Endothelial cell of umbilical vein (primary cell): ENCODE measurements around the gene B3GNT7. TPM values are rescaled to one million over a fixed set of nuclear protein-coding genes. Genes with fewer than 3 reads are reported as not detected.

Experiments
- BruUV-seq: library from RNA; stranded (reverse); fragments of 400-500 nt; replicated peaks from 2 replicates; lab custom pipeline; 2021; lab: Mats Ljungman, UMichigan
- CTCF ChIA-PET: fragments of 300-600, 350-600 bp; sonication (Branson Sonifier 250); formaldehyde crosslinking; loops from one replicate; lab custom pipeline; 2021; ENCODE audit warnings: antibody characterized with exemption, inconsistent platforms; lab: Charles Lee
- POLR2A ChIA-PET: fragments of 300-600, 350-600 bp; sonication (Branson Sonifier 250); formaldehyde crosslinking; loops from one replicate; lab custom pipeline; 2021; ENCODE audit warnings: antibody characterized with exemption, inconsistent platforms; lab: Charles Lee
- DNase-seq: peaks from one replicate; pipeline ENCODE4 v3.0.0-alpha.2; 2011; ENCODE audit warnings: low read depth, low spot score
- FAIRE-seq: peaks from 2 replicates; lab custom pipeline; 2011; peaks lifted over from hg19 to GRCh38; lab: Jason Lieb, UNC
- H2AFZ ChIP-seq: 2 replicates; pipeline ENCODE4 v1.6.0; 2012; ENCODE audit warnings: low read depth, low read length, control low read depth, inconsistent platforms
- H3K27ac ChIP-seq: 2 replicates; pipeline ENCODE4 v1.5.1; 2011; ENCODE audit warnings: low read depth, mild to moderate bottlenecking, control low read depth, low read length, moderate library complexity; ENCODE audit not compliant: insufficient read depth
- H3K27me3 ChIP-seq, 2 experiments: 2 replicates each; pipeline versions ENCODE4 v1.6.0 to v1.6.1; 2011; ENCODE audit warnings: low read length in 2 of 2, mixed read lengths in 1 of 2; ENCODE audit not compliant: control insufficient read depth in 2 of 2, insufficient read depth in 2 of 2
- H3K36me3 ChIP-seq, 2 experiments: 2 replicates in 1 of 2; 3 replicates in 1 of 2; pipeline ENCODE4 v1.5.1; 2011; ENCODE audit warnings: low read length in 2 of 2, mild to moderate bottlenecking in 1 of 2, moderate library complexity in 1 of 2; ENCODE audit not compliant: control insufficient read depth in 2 of 2, insufficient read depth in 2 of 2; ENCODE audit errors: extremely low read depth in 1 of 2
- H3K4me1 ChIP-seq: 3 replicates; pipeline ENCODE4 v1.5.1; 2011; ENCODE audit warnings: mild to moderate bottlenecking, low read length; ENCODE audit not compliant: control insufficient read depth, insufficient read depth; ENCODE audit errors: extremely low read depth
- H3K4me2 ChIP-seq: 2 replicates; pipeline ENCODE4 v1.6.1; 2011; ENCODE audit warnings: low read length, control low read depth, mixed read lengths; ENCODE audit not compliant: insufficient read depth
- H3K4me3 ChIP-seq, 3 experiments: fragments of 200-600 bp in 1 of 3; sonication (generic), shearing (Covaris generic) in 1 of 3; replicated peaks in 1 of 3; 2 replicates each; pipeline ENCODE4 v1.5.1; 2011 to 2016; ENCODE audit warnings: control low read depth in 3 of 3, low read length in 3 of 3, mild to moderate bottlenecking in 2 of 3, inconsistent platforms in 1 of 3, low read depth in 1 of 3, moderate library complexity in 1 of 3; ENCODE audit not compliant: insufficient read depth in 1 of 3
- H3K79me2 ChIP-seq: 2 replicates; pipeline ENCODE4 v1.6.0; 2012; ENCODE audit warnings: low read length, inconsistent platforms; ENCODE audit not compliant: control insufficient read depth, insufficient read depth
- H3K9ac ChIP-seq: replicated peaks from 2 replicates; pipeline ENCODE3; 2011; ENCODE audit warnings: low read length, control low read depth; ENCODE audit not compliant: insufficient read depth; ENCODE audit errors: extremely low read depth
- H3K9me1 ChIP-seq: replicated peaks from 3 replicates; pipeline ENCODE4 v1.6.0; 2011; ENCODE audit warnings: mild to moderate bottlenecking, low read length; ENCODE audit not compliant: control insufficient read depth, insufficient read depth; ENCODE audit errors: extremely low read depth
- H3K9me3 ChIP-seq: replicated peaks from 2 replicates; pipeline ENCODE4 v1.5.1; 2012; ENCODE audit warnings: low read length, inconsistent platforms; ENCODE audit not compliant: control insufficient read depth, insufficient read depth
- H4K20me1 ChIP-seq: replicated peaks from 2 replicates; pipeline ENCODE3; 2011; ENCODE audit warnings: mild to moderate bottlenecking, low read length; ENCODE audit not compliant: control insufficient read depth, insufficient read depth; ENCODE audit errors: extremely low read depth
- EZH2 ChIP-seq: IDR thresholded peaks from 2 replicates; pipeline ENCODE4 v1.6.1; 2012; ENCODE audit warnings: borderline replicate concordance, low read depth, mild to moderate bottlenecking, moderate library complexity, low read length, inconsistent platforms; ENCODE audit not compliant: severe bottlenecking
- FOS ChIP-seq: IDR thresholded peaks from 2 replicates; pipeline ENCODE4 v1.6.1; 2011; ENCODE audit warnings: mild to moderate bottlenecking, low read length, moderate library complexity, borderline replicate concordance; ENCODE audit not compliant: insufficient read depth
- GATA2 ChIP-seq: IDR thresholded peaks from 2 replicates; pipeline ENCODE4 v1.7.0; 2011; ENCODE audit warnings: low read depth, mild to moderate bottlenecking, moderate library complexity, mixed read lengths, low read length; ENCODE audit not compliant: insufficient read length, insufficient read depth
- JUN ChIP-seq: IDR thresholded peaks from 2 replicates; pipeline ENCODE4 v1.6.1; 2011; ENCODE audit warnings: borderline replicate concordance, low read depth; ENCODE audit not compliant: insufficient read length, insufficient read depth
- MYC ChIP-seq: IDR thresholded peaks from one replicate; pipeline ENCODE4 v1.6.1; 2011; ENCODE audit warnings: mild to moderate bottlenecking, low read depth, low read length
- POLR2A ChIP-seq: IDR thresholded peaks from 2 replicates; pipeline ENCODE4 v1.6.1; 2012; ENCODE audit warnings: low read depth, mild to moderate bottlenecking, control low read depth, low read length
- POLR2AphosphoS5 ChIP-seq: IDR thresholded peaks from 2 replicates; pipeline ENCODE4 v1.6.1; 2012; ENCODE audit warnings: low read depth, mild to moderate bottlenecking, control low read depth, low read length, moderate library complexity; ENCODE audit not compliant: insufficient read depth
- dilution Hi-C: fragments of 300-500 bp; cut with MboI; formaldehyde crosslinking; loops from one replicate; pipeline ENCODE4 v1.15.0; 2019; ENCODE audit warnings: low sequenced_read_pairs; ENCODE audit not compliant: extremely low pct_ligation_motif_present
- intact Hi-C: fragments of 100-400 bp; cut with micrococcal nuclease; formaldehyde crosslinking; loops from one replicate; pipeline ENCODE4 v1.10.0; 2022
- polyA plus RNA-seq, 4 experiments: library from polyadenylated mRNA; depleted of rRNA in 3 of 4; stranded (reverse) in 3 of 4; unstranded in 1 of 4; fragments of >200 nt; gene quantifications; 2 replicates each; pipeline versions ENCODE4 v1.2.1 to v1.2.3, GENCODE V29; 2011 to 2012; ENCODE audit warnings: missing spikeins in 1 of 4
- total RNA-seq: library from RNA; stranded (reverse); gene quantifications from 2 replicates; pipeline ENCODE4 v1.2.3, GENCODE V29; 2021
- TF ChIP-seq, protein P1 (sequence below), 2 donors: IDR thresholded peaks; 1 replicate in 1 of 2; 2 replicates in 1 of 2; pipeline ENCODE4 v1.5.1; 2011; ENCODE audit warnings: low read length in 2 of 2, mild to moderate bottlenecking in 2 of 2, moderate library complexity in 2 of 2, control low read depth in 1 of 2, inconsistent platforms in 1 of 2, low read depth in 1 of 2; ENCODE audit not compliant: insufficient read depth in 1 of 2; ENCODE audit errors: extremely low read depth in 1 of 2
- TF ChIP-seq, protein P2 (sequence below): IDR thresholded peaks from 2 replicates; pipeline ENCODE4 v1.6.1; 2011; ENCODE audit not compliant: insufficient read depth, insufficient read length

Gene B3GNT7
- total and polyA plus RNA-seq, 2 donors (not counting 3 experiments of a cell fraction or from before 2014, with no cell fraction given) = 0.39 to 1.2 TPM

DNA sequence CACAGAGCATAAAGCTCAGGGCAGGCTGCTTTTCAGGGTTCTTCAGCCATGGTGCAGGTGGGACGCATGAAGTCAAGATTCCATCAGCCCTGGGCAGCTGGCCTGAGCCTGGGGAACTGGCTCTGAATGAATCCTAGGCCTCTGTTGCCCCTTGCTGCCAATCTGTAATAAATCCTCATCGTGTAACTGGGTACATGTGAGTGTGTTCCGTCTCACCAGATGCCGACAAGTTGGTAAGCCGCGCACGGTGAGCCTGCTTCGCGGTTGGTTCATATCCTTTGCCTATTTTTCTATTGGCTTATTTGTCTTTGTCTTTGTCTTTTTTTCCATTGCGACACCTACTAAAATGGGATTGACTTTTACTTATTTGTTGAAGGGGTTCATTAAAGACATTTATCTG is 27.7 kb downstream of the B3GNT7 start:
- no TSS peak for BruUV-seq
- Histone ChIP-seq H3K4me1 (no peaks in the 10 kb centered on the region), H2AFZ (no peak overlapping the region), H3K4me3 (no peak overlapping the region), H3K9me1 (no peaks in the 10 kb centered on the region), H3K79me2 (no peaks in the 10 kb centered on the region), H3K9me3 (no peaks in the 10 kb centered on the region), H3K36me3 (no peaks in the 10 kb centered on the region), H4K20me1 (no peaks in the 10 kb centered on the region), H3K9ac (no peak overlapping the region), H3K27ac (no peak overlapping the region), H3K4me2 (no peak overlapping the region), H3K27me3 (peaks cover 2 to 3% of the 10 kb centered on the region in 2 experiments)
- intact Hi-C loops (no loop called here), dilution Hi-C loops (no loop called here)
- TF ChIP-seq MYC = no peak
- no peak for TF ChIP-seq EZH2
- TF ChIP-seq POLR2AphosphoS5 = no peak
- no peak for TF ChIP-seq POLR2A
- TF ChIP-seq, protein P1, sequence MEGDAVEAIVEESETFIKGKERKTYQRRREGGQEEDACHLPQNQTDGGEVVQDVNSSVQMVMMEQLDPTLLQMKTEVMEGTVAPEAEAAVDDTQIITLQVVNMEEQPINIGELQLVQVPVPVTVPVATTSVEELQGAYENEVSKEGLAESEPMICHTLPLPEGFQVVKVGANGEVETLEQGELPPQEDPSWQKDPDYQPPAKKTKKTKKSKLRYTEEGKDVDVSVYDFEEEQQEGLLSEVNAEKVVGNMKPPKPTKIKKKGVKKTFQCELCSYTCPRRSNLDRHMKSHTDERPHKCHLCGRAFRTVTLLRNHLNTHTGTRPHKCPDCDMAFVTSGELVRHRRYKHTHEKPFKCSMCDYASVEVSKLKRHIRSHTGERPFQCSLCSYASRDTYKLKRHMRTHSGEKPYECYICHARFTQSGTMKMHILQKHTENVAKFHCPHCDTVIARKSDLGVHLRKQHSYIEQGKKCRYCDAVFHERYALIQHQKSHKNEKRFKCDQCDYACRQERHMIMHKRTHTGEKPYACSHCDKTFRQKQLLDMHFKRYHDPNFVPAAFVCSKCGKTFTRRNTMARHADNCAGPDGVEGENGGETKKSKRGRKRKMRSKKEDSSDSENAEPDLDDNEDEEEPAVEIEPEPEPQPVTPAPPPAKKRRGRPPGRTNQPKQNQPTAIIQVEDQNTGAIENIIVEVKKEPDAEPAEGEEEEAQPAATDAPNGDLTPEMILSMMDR (IDR thresholded peaks at IDR 0.05; ENCODE audit: extremely low read depth in 1 of 2, insufficient read depth in 1 of 2, low read depth in 1 of 2, low read length in 2 of 2) = no peak
- TF ChIP-seq FOS = no peak
- TF ChIP-seq, protein P2, sequence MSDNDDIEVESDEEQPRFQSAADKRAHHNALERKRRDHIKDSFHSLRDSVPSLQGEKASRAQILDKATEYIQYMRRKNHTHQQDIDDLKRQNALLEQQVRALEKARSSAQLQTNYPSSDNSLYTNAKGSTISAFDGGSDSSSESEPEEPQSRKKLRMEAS = no peak
- TF ChIP-seq JUN = no peak
- TF ChIP-seq GATA2 = no peak
- FAIRE-seq (no peak), DNase-seq (no peak)
- ChIA-PET POLR2A (no interaction called here), CTCF (interaction anchor here (1.1 to 1.2 kb wide), 2 partner anchors 8 to 319 kb away, joined by 3 read pairs; no protein-coding TSS in a partner anchor)
